HFF-Myc (cell line): ENCODE measurements around the gene TAS2R60.
"Not testable (repeated sequence)": the region's sequence is repeated elsewhere in the genome, so short reads cannot be mapped to it uniquely, and the experiment has no call there.

Experiments
- DNase-seq: peaks from one replicate; pipeline ENCODE4 v3.0.0-alpha.2; 2011; ENCODE audit warnings: low read depth; ENCODE audit errors: extremely low read depth
- H3K4me3 ChIP-seq: replicated peaks from 2 replicates; pipeline ENCODE4 v1.5.1; 2011; ENCODE audit warnings: low read depth, mild to moderate bottlenecking, control low read depth, low read length
- CTCF ChIP-seq: IDR thresholded peaks from 2 replicates; pipeline ENCODE4 v1.5.1; 2012; ENCODE audit warnings: mild to moderate bottlenecking, low read depth, low read length, control low read depth; ENCODE audit errors: missing control alignments

The TAS2R60 gene

GRCh38 chr7:143397710-143398530 is 45.3 kb upstream of the TAS2R60 start:
- TF ChIP-seq CTCF, result no peak
- no peak overlapping the region for H3K4me3 ChIP-seq
- DNase-seq, result no peak

- DNase-seq, result no peak
- TF ChIP-seq CTCF, result no peak
These were observed 44.6 kb upstream of the TAS2R60 start for GRCh38 chr7:143398616-143399015.

GRCh38 chr7:143399151-143399550 is 44.1 kb upstream of the TAS2R60 start:
- DNase-seq, result no peak
- H3K4me3 ChIP-seq, result no peak overlapping the region
- TF ChIP-seq CTCF, result no peak

More at GRCh38 chr7:143398616-143399015, 44.6 kb upstream of the TAS2R60 start:
- no peak overlapping the region for H3K4me3 ChIP-seq

- no peak for TF ChIP-seq CTCF
- DNase-seq, result no peak
- H3K4me3 ChIP-seq, result no peak overlapping the region
These were observed 43.6 kb upstream of the TAS2R60 start for GRCh38 chr7:143399642-143400041.

GRCh38 chr7:143401265-143401664 is 42.0 kb upstream of the TAS2R60 start:
- TF ChIP-seq CTCF, result no peak
- no peak overlapping the region for H3K4me3 ChIP-seq

GRCh38 chr7:143402233-143402632 is 41.0 kb upstream of the TAS2R60 start:
- DNase-seq, H3K4me3 ChIP-seq: not testable (repeated sequence)

More at GRCh38 chr7:143401265-143401664, 42.0 kb upstream of the TAS2R60 start:
- DNase-seq, result no peak

- H3K4me3 ChIP-seq, result no peak overlapping the region
- no peak for TF ChIP-seq CTCF
- no peak for DNase-seq
These were observed 37.9 kb upstream of the TAS2R60 start for GRCh38 chr7:143405173-143406001.
